CD4-positive, alpha-beta T cell treated with Interleukin-4 for 4 hours (primary cell): ENCODE results near the gene SLC4A5.

Source experiments
- DNase-seq: peaks from one replicate; pipeline ENCODE4 v3.0.0-alpha.2; 2020

SLC4A5 gene

GRCh38 chr2:74313497-74313896 is 29.7 kb downstream of the SLC4A5 start:
- DNase-seq = no peak

GRCh38 chr2:74312913-74313312 is 30.3 kb downstream of the SLC4A5 start:
- no peak for DNase-seq

- no peak for DNase-seq
Observed at GRCh38 chr2:74307720-74308119, 35.5 kb downstream of the SLC4A5 start.

GRCh38 chr2:74304332-74305148 is 38.7 kb downstream of the SLC4A5 start:
- DNase-seq = no peak

- DNase-seq = no peak
Observed at GRCh38 chr2:74302865-74303264, 40.4 kb downstream of the SLC4A5 start.

- DNase-seq = no peak
Observed at GRCh38 chr2:74301262-74301661, 42.0 kb downstream of the SLC4A5 start.

- DNase-seq = no peak
Observed at GRCh38 chr2:74300506-74300905, 42.7 kb downstream of the SLC4A5 start.

GRCh38 chr2:74297950-74298349 is 45.3 kb downstream of the SLC4A5 start:
- DNase-seq = no peak

GRCh38 chr2:74297391-74297790 is 45.8 kb downstream of the SLC4A5 start:
- no peak for DNase-seq

GRCh38 chr2:74293191-74293991 is 49.8 kb downstream of the SLC4A5 start:
- no peak for DNase-seq

GRCh38 chr2:74292751-74293150 is 50.5 kb downstream of the SLC4A5 start:
- no peak for DNase-seq

GRCh38 chr2:74291886-74292621 is 51.2 kb downstream of the SLC4A5 start:
- no peak for DNase-seq

- no peak for DNase-seq
Observed at GRCh38 chr2:74291218-74291544, 52.0 kb downstream of the SLC4A5 start.

GRCh38 chr2:74290466-74291217 is 52.6 kb downstream of the SLC4A5 start:
- peak; percentile 68 for DNase-seq

GRCh38 chr2:74290066-74290465 is 53.1 kb downstream of the SLC4A5 start:
- DNase-seq = no peak

GRCh38 chr2:74286725-74287124 is 56.5 kb downstream of the SLC4A5 start:
- no peak for DNase-seq

GRCh38 chr2:74281141-74281975 is 61.9 kb downstream of the SLC4A5 start:
- DNase-seq = no peak

- no peak for DNase-seq
Observed at GRCh38 chr2:74278694-74279093, 64.5 kb downstream of the SLC4A5 start.

- no peak for DNase-seq
Observed at GRCh38 chr2:74278176-74278575, 65.0 kb downstream of the SLC4A5 start.

- no peak for DNase-seq
Observed at GRCh38 chr2:74275228-74275627, 68.0 kb downstream of the SLC4A5 start.

- no peak for DNase-seq
Observed at GRCh38 chr2:74269667-74270066, 73.5 kb downstream of the SLC4A5 start.

- DNase-seq = peak; percentile 84
Observed at GRCh38 chr2:74267068-74267467, 76.1 kb downstream of the SLC4A5 start.
